Measurements from ENCODE around the gene CELF4.

CELF4 gene

GRCh38 chr18:37432436-37433195 is 133.0 kb downstream of the CELF4 start:
- no peak for DNase-seq

DNA sequence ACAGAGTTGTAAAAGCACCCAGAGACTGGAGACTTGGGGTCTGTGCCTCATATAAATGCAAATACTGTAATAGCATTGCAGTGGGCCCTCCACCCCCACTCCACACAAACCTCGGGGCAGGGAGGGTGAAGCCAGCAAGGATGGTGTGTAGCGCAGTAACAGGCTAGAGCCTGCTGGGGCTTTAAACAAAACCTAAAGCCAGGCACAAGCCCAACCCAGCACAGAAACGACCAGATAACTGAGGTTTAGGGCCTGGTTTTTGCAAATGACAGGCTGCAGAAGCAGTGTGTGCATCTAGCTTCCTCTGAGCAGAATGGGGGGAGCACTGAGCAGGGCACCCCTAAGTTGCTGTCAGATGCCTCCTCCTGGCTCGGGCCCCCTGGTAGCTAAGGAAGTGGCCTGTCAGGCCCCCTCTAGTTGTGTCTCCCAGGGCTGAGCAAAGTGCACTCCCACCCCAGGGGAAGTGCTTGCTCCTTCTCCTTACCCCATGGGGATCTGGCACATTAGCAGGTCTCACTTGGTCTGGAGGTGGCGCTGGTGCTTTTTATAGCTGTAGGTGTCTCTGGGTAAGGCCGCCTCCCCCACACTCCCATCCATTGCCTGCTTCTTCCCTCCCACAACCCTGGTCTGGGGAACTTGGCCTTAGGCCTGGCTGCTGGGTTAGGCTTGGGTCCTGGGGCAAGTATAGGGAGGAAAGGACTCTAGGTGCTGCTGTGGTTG is 135.1 kb downstream of the CELF4 start:
- no peak for DNase-seq

DNA sequence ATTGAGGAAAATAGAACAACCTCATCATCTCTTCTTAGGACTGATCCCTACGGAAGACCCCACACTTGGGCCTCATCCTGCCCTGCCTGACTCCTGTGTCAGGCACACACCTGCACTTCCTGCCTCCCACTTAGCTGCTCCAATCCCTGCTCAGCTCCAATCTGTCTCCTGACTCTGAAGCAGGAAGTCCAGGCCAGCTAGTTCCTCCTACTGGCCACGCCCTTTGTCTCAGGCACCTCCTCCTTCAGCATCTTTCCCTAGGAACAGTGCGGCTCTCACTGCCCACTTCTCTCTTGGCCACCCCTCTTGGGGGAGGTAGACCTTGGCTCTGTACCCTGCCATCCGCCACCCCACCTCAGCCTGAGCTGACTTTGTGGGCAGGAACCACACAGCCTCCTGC is 135.8 kb downstream of the CELF4 start:
- no peak for DNase-seq

- no peak for DNase-seq
These were observed 137.2 kb downstream of the CELF4 start for GRCh38 chr18:37428288-37428974.

- no peak for DNase-seq
These were observed 139.0 kb downstream of the CELF4 start for GRCh38 chr18:37426586-37426985.

DNA sequence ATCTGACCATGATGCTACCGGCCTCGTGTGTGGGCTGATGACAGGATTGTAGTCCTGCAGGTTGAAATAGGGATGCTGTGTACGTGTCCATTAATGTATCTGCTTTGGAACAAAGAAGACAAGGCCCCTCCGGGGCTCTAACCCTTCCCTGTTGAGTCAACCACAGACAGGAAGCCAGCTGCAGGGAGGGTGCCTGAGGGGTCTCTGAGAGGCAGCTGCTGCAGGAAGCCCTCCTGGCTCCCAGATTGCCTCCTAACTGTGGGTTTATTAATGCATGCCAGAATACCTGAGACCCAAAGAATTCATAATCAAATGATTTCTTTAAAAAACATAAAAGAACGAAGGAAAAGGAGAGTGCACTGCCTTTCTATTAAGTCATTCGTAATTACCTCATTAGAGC is 140.4 kb downstream of the CELF4 start:
- DNase-seq = no peak

DNA sequence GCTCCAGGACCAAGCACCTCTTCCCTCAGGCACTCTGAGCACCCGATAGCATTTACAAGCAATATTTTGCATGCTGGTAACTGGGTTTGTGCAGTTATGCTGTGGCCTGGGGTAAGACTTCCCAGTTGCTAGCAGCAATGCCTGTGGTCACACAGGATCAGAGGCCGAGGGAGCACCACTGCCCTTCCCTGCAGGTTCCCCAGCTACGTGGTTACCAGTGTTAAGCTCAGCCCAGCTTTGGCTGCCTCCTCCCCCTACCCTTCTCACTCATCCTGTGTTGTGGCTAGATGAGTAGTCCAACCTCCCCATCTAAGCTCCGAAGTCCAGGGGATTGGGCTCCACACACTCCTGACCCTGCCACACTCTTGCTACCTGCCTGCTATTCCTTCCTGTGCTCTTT is 141.1 kb downstream of the CELF4 start:
- no peak for DNase-seq

GRCh38 chr18:37422596-37422995 is 143.0 kb downstream of the CELF4 start:
- DNase-seq = no peak

DNA sequence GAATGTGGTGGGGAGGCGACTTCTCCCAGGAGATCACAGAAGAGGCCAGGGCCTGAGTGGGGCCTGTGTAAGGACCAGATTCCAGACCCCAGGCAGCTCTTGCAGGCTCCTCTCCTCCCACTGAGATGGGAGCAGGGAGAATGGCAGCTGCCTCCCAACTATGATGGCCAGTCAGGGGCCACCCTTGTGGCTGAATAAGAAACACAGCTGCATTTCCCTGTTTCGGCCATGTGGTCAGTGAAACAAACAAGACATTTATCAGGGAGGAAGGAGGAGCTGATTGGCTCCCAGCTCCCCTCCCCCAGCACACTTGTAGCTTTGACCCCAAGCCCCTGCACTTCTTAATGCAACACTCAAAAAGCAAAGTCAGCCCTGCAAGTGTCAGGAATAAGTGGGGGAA is 143.5 kb downstream of the CELF4 start:
- no peak for DNase-seq

GRCh38 chr18:37421341-37422077 is 144.1 kb downstream of the CELF4 start:
- no peak for DNase-seq

DNA sequence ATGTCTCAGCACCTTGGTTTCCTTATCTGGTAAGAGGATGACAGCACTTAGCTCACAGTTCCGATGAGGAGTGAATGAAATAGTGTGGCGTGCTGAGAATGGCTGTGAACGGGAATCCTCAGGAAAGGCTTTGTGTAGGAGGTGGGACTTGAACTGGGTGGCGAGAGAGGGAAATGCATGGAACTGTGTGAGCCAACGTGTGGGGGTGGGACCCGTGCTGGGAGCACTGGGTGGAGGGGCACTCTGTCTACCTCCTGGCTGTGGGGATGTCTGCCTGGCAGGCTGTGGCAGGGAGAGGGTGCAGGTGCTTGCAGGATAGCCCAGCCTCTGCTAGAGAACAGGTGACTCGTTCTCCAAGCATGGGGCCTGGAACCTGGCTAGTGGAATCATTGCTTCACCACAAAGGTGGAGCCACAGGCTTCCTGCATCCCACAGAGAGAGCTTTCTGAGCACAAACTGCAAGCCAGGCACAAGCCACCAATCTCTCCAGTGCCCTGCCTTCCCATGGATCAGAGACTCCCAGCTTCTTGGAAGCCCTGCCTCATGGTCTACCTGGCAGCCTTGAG is 145.2 kb downstream of the CELF4 start:
- DNase-seq = no peak

DNA sequence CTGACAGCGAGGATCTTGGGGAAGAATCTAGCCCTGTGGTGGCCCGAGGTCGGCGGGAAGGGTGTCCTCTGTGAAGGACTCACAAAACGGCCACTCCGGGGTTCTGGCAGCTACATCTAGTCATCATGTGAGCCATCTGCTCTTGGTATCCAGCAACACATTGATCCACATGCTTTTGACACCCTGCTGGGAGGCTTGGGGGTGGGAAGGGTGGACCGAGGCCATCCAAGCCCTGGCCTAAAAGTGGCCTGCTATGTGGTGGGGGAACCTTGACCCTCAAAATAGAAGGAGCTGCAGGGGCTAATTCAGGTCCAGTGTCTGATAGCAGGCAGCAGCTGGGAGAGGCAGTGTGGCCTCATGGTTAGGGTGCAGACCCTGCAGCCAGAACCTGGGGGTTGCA is 145.7 kb downstream of the CELF4 start:
- DNase-seq = no peak

GRCh38 chr18:37419315-37419714 is 146.3 kb downstream of the CELF4 start:
- DNase-seq = no peak

GRCh38 chr18:37414816-37415215 is 150.8 kb downstream of the CELF4 start:
- DNase-seq = no peak

DNA sequence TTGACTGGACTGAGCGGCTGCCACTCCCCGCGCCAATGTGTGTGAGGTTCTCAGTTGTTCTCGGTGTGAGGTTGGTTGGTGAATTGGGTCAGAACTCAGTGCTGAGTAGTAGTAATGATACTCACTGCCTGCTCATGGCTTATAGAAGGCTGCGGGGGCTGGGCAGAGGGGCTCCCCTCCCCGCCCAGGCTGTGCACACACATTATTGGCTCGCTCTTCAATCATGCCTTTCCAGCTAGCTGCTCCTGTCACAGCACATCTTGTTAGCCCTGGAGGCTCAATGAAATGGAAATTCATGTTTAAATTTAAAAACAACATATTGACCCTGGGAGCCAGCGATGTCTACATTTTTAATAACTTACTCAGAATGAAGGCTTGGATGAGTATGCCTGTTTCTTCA is 152.8 kb downstream of the CELF4 start:
- no peak for DNase-seq

GRCh38 chr18:37412333-37412732 is 153.3 kb downstream of the CELF4 start:
- DNase-seq = no peak

DNA sequence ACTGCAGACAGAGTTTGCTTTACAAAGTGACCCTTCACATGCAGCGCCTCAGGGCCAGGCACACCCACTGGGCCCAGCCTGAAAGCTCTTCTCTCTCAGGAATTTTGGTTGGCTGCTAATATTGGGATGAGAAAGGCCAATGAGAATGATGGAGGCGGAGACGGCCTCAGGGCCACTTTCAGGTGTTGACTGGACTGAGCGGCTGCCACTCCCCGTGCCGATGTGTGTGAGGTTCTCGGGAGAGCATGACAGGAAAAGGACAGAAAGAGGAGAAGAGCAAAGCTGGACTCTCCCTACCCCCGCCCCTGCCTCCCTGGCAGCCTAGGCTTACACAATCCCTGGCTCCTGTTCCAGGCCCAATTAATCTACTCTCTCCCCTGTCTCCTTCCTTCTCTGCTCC is 155.7 kb downstream of the CELF4 start:
- DNase-seq = peak; percentile 21

DNA sequence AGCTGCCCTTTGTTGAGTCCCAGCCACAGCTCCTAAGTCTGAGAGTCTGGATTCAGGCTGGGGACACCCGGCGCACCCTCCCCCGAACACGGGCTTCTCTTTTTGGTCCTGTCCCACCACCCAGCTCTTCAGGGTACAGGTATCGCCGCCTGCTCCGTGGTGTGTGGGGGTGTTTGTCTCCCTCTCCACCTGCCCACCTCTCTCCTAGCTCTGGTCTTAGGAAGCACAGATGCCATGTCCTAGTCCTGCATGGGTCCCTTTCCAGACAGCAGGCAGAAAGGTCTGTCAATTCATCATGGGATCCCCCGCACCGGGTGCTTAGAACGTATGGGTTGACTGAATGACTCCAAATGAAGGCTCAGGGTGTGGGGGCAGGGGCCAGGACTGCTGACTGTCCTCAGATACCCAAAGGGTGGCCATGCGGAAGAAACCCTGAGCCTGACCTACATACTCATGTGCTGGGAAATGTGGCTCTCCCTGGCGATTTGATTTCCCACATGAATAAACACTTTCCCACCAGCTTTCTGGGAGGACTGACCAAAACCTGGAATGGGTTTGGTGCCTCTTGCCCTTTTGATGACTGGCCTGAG is 156.8 kb downstream of the CELF4 start:
- no peak for DNase-seq

DNA sequence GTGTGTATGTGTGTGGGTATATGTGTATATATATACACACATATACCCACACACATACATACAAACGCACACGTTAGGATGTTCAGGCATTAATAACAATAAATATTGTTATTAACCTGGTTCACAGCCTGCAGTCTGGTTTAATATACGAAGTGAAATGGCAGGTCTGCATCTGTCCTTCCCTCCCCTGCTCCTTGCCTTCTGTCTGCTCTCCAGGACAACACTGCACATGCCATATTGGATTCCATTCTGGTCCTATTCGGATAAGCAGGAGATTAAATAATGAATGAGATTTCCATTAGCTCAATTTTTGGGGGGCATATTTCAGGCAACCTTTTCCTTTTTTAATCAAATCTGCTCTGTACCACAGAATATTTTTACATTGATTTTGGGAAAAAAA is 158.0 kb downstream of the CELF4 start:
- DNase-seq = no peak

GRCh38 chr18:37405772-37406171 is 159.8 kb downstream of the CELF4 start:
- no peak for DNase-seq

DNA sequence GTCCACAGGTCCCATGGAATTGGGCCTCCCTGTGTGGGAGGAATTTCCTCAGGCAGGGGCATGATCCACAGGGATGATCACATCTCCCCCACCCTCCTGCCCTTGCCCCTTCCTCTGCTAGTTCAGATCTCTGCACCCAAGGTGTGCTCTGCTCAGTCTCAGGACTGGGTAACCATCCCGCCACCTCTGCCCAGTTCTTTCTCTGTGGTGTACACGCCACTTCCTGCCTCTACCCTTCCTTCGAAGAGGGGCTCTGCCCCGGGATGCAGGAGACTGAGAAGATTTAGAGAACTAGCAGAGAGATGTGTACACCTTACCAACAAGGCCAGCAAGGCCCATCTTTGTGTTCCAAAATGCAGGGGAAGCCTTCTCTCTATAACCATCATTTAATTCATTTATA is 160.4 kb downstream of the CELF4 start:
- no peak for DNase-seq

DNA sequence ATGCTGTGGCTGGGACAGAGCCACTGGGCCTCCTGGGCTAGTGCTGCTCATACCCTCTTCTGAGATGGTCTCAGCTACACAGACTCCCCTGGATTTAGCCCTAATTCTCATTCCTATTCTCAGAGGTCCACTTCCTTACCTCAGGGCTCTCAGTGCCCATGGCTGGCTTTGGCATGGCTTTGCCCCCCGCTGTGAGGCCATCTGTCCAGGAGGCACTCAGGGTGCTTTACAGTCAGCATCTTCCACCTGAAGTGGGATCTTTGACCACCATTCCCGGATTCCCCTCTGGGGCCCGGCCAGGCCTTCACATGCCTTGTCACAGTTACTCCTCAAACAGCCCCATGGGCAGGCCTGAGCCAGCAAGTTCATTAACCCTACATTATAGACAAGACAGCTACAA is 161.8 kb downstream of the CELF4 start:
- DNase-seq = no peak

Measured in NCI-H748 treated with DMSO at 0.1 percent for 48 hours (cell line).